Measurements from ENCODE around the gene MRPL4.
"Not testable (repeated sequence)": the region's sequence is repeated elsewhere in the genome, so short reads cannot be mapped to it uniquely, and the experiment has no call there.

- TF ChIP-seq CTCF, POLR2A (IDR thresholded peaks at IDR 0.05): not testable (repeated sequence)
Measured at GRCh38 chr19:10282043-10282442, 30.0 kb downstream of the MRPL4 start.
